Left ventricle myocardium inferior (tissue), 1 donor: Measurements from ENCODE around the gene SCNN1A. TPM values are rescaled to one million over a fixed set of nuclear protein-coding genes. Genes with fewer than 3 reads are reported as not detected.

Experiments
- DNase-seq: peaks from one replicate; pipeline ENCODE4 v3.0.0-alpha.2; 2020
- H3K27ac ChIP-seq: fragments of 200-600 bp; replicated peaks from 2 replicates; pipeline ENCODE4 v1.8.0; 2021
- H3K27me3 ChIP-seq: fragments of 200-600 bp; 2 replicates; pipeline ENCODE4 v1.8.0; 2021; ENCODE audit warnings: low read depth
- H3K36me3 ChIP-seq: fragments of 200-600 bp; 2 replicates; pipeline ENCODE4 v1.8.0; 2021
- H3K4me1 ChIP-seq: fragments of 200-600 bp; 2 replicates; pipeline ENCODE4 v1.8.0; 2021
- H3K4me3 ChIP-seq: fragments of 200-600 bp; 2 replicates; pipeline ENCODE4 v1.8.0; 2021; ENCODE audit warnings: mild to moderate bottlenecking, moderate library complexity
- H3K9me3 ChIP-seq: fragments of 200-600 bp; replicated peaks from 2 replicates; pipeline ENCODE4 v1.8.0; 2021
- CTCF ChIP-seq: fragments of 200-600 bp; IDR thresholded peaks from 2 replicates; pipeline ENCODE4 v1.8.0; 2021; ENCODE audit warnings: antibody characterized with exemption, mild to moderate bottlenecking, borderline replicate concordance
- intact Hi-C: fragments of 100-400 bp; cut with micrococcal nuclease; formaldehyde crosslinking; loops from one replicate; pipeline ENCODE4 v1.11.0; 2022
- total RNA-seq: library from RNA; stranded (reverse); fragmentation: NEBNext Ultra II Directional; extraction: Animal tissue kit (Norgen Biotek cat#: 25700); gene quantifications from one replicate; pipeline ENCODE4 v1.2.1, GENCODE V29; 2021
- donor health status: DM: no; HTN: yes; CAD: no; lungs with severe emphysema.

Gene SCNN1A
- total RNA-seq, 1 donor from 2014 or later, result 0.22 TPM

GRCh38 chr12:6310771-6311610 is 64.4 kb downstream of the SCNN1A start:
- Histone ChIP-seq H3K36me3 (no peaks in the 10 kb centered on the region), H3K9me3 (no peaks in the 10 kb centered on the region), H3K27me3 (peaks cover 28% of the 10 kb centered on the region), H3K4me3 (peak overlapping the region; percentile 51), H3K27ac (no peak overlapping the region), H3K4me1 (peaks cover 16% of the 10 kb centered on the region)
- no peak for DNase-seq
- intact Hi-C loops, result no loop called here
- TF ChIP-seq CTCF, result no peak

- H3K4me3 ChIP-seq, result no peak overlapping the region
- TF ChIP-seq CTCF, result no peak
- no peak overlapping the region for H3K27ac ChIP-seq
- H3K36me3 ChIP-seq, result no peaks in the 10 kb centered on the region
- intact Hi-C loops, result no loop called here
- H3K4me1 ChIP-seq, result peaks cover 10% of the 10 kb centered on the region
- no peak for DNase-seq
- peaks cover 28% of the 10 kb centered on the region for H3K27me3 ChIP-seq
- no peaks in the 10 kb centered on the region for H3K9me3 ChIP-seq
Measured at GRCh38 chr12:6307529-6307928, 67.8 kb downstream of the SCNN1A start.

GRCh38 chr12:6306599-6307220 is 68.7 kb downstream of the SCNN1A start:
- peaks cover 9% of the 10 kb centered on the region for H3K4me1 ChIP-seq
- no peaks in the 10 kb centered on the region for H3K36me3 ChIP-seq
- H3K9me3 ChIP-seq, result no peaks in the 10 kb centered on the region
- no peak for TF ChIP-seq CTCF
- H3K27me3 ChIP-seq, result peaks cover 28% of the 10 kb centered on the region
- no peak overlapping the region for H3K4me3 ChIP-seq
- intact Hi-C loops, result no loop called here
- no peak for DNase-seq
- no peak overlapping the region for H3K27ac ChIP-seq

GRCh38 chr12:6306151-6306550 is 69.2 kb downstream of the SCNN1A start:
- Histone ChIP-seq H3K27me3 (peaks cover 26% of the 10 kb centered on the region), H3K4me1 (peaks cover 9% of the 10 kb centered on the region), H3K9me3 (no peaks in the 10 kb centered on the region), H3K4me3 (no peak overlapping the region), H3K27ac (no peak overlapping the region), H3K36me3 (no peaks in the 10 kb centered on the region)
- DNase-seq, result no peak
- intact Hi-C loops, result no loop called here
- TF ChIP-seq CTCF, result no peak

- intact Hi-C loops, result no loop called here
- H3K4me3 ChIP-seq, result no peak overlapping the region
- TF ChIP-seq CTCF, result no peak
- H3K4me1 ChIP-seq, result no peaks in the 10 kb centered on the region
- peaks cover 2% of the 10 kb centered on the region for H3K27me3 ChIP-seq
- DNase-seq, result no peak
- H3K27ac ChIP-seq, result no peak overlapping the region
- H3K9me3 ChIP-seq, result no peaks in the 10 kb centered on the region
- no peaks in the 10 kb centered on the region for H3K36me3 ChIP-seq
Measured at GRCh38 chr12:6303071-6303470, 72.3 kb downstream of the SCNN1A start.
